ENCODE measurements around the gene HSF2BP. TPM values are rescaled to one million over a fixed set of nuclear protein-coding genes. Genes with fewer than 3 reads are reported as not detected.
A peak's percentile ranks its signal among the peaks of the same experiment; 100 is the strongest.
"Not testable (repeated sequence)": the region's sequence is repeated elsewhere in the genome, so short reads cannot be mapped to it uniquely, and the experiment has no call there.

HSF2BP gene
- total and polyA plus RNA-seq, 2 experiments from 2014 or later: 0.22 to 3.6 TPM

DNA sequence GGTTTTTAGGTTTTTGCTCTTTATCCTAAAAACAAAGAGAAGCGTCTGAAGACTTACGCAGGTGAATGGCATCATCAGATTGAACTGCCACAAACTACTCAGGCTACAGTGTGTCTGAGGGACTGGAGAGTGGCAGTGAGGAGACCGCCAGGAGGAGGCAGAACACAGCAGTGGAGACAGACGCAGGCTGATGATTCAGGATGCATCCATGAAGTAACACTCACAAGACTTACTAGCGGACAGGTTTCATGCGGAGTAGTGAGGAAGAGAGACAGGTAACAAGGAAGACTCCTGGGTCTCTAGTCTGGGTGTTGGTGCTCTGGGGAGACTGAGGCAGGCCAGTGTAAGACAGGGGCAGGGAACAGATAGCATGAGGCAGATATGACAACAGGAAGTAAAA, 5.7 kb downstream of the HSF2BP start:
- no peak overlapping the region for H3K4me3 ChIP-seq
- TF ChIP-seq, protein P1, sequence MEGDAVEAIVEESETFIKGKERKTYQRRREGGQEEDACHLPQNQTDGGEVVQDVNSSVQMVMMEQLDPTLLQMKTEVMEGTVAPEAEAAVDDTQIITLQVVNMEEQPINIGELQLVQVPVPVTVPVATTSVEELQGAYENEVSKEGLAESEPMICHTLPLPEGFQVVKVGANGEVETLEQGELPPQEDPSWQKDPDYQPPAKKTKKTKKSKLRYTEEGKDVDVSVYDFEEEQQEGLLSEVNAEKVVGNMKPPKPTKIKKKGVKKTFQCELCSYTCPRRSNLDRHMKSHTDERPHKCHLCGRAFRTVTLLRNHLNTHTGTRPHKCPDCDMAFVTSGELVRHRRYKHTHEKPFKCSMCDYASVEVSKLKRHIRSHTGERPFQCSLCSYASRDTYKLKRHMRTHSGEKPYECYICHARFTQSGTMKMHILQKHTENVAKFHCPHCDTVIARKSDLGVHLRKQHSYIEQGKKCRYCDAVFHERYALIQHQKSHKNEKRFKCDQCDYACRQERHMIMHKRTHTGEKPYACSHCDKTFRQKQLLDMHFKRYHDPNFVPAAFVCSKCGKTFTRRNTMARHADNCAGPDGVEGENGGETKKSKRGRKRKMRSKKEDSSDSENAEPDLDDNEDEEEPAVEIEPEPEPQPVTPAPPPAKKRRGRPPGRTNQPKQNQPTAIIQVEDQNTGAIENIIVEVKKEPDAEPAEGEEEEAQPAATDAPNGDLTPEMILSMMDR (IDR thresholded peaks at IDR 0.05; ENCODE audit: low read depth, low read length): no peak
- H3K4me1 ChIP-seq (ENCODE audit: low read depth): no peaks in the 10 kb centered on the region
- no peak for DNase-seq (ENCODE audit: low read depth in 1 of 2, low spot score in 1 of 2)
- H3K36me3 ChIP-seq: no peaks in the 10 kb centered on the region
- H3K27ac ChIP-seq: no peak overlapping the region
- no peaks in the 10 kb centered on the region for H3K9me3 ChIP-seq (ENCODE audit: low read depth)
- no peaks in the 10 kb centered on the region for H3K27me3 ChIP-seq

DNA sequence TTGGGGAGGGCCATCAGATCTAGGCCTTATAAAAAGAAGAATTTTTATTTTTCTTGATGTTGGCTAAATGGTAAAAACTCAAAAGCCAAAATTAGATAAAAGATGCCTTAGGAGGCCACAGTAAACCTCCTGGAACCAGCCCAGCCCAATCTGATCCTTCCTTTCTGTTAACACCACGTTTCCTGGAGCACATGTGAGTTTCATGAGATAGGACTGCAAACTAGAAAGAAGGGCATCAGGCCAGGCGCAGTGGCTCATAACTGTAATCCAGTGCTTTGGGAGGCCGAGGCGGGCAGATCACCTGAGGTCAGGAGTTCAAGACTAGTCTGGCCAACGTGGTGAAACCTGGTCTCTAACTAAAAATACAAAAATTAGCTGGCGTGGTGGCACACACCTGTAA, 6.7 kb downstream of the HSF2BP start:
- H3K4me3 ChIP-seq: no peak overlapping the region
- no peaks in the 10 kb centered on the region for H3K4me1 ChIP-seq (ENCODE audit: low read depth)
- H3K36me3 ChIP-seq: no peaks in the 10 kb centered on the region
- no peak for DNase-seq (ENCODE audit: low read depth in 1 of 2, low spot score in 1 of 2)
- H3K27ac ChIP-seq: no peak overlapping the region
- no peaks in the 10 kb centered on the region for H3K27me3 ChIP-seq
- H3K9me3 ChIP-seq (ENCODE audit: low read depth): no peaks in the 10 kb centered on the region
- TF ChIP-seq, protein P1 (IDR thresholded peaks at IDR 0.05; ENCODE audit: low read depth, low read length): no peak

DNA sequence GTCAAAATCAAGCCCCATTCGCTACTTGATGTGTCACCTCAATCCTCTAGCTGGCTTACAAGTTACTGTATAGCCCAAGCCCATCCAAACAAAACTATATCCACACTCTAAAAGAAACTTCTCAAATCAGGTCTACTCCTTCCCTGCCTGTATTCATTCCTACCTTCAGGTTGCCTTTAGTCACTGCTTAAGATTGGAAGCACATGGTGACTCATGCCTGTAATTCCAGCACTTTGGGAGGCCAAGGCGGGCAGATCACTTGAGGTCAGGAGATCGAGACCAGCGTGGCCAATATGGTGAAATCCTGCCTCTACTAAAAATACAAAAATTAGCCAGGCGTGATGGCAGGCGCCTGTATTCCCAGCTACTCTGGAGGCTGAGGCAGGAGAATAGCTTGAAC, 7.4 kb downstream of the HSF2BP start:
- not testable (repeated sequence) for H3K36me3 ChIP-seq; H3K4me3 ChIP-seq; H3K27ac ChIP-seq; H3K27me3 ChIP-seq; DNase-seq (ENCODE audit: low read depth in 1 of 2, low spot score in 1 of 2); H3K9me3 ChIP-seq (ENCODE audit: low read depth); H3K4me1 ChIP-seq (ENCODE audit: low read depth)

DNA sequence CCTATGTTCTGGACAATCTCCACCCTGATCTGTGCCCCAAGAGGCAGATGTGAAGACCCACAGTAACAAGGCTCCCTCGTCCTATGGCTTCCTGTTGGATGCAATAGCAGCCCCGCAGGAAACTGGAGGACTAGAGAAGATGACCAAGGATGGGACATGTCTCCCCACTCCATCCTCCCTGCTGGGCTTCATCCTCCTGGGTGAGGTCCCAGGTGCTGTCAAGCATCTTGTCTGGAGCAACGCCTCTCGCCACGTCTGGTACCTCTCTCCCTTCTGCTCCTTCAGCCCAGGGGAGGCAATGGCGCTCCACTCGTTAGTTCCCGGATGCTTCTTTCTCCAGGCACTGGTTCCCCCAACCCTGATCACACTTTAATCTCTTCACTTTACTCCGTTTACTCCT, 11.1 kb downstream of the HSF2BP start:
- no peaks in the 10 kb centered on the region for H3K27me3 ChIP-seq
- DNase-seq (ENCODE audit: low read depth in 1 of 2, low spot score in 1 of 2): no peak
- H3K36me3 ChIP-seq: no peaks in the 10 kb centered on the region
- no peaks in the 10 kb centered on the region for H3K9me3 ChIP-seq (ENCODE audit: low read depth)
- no peak overlapping the region for H3K4me3 ChIP-seq
- TF ChIP-seq, protein P1 (IDR thresholded peaks at IDR 0.05; ENCODE audit: low read depth, low read length): no peak
- no peak overlapping the region for H3K27ac ChIP-seq
- peaks cover 12% of the 10 kb centered on the region for H3K4me1 ChIP-seq (ENCODE audit: low read depth)

DNA sequence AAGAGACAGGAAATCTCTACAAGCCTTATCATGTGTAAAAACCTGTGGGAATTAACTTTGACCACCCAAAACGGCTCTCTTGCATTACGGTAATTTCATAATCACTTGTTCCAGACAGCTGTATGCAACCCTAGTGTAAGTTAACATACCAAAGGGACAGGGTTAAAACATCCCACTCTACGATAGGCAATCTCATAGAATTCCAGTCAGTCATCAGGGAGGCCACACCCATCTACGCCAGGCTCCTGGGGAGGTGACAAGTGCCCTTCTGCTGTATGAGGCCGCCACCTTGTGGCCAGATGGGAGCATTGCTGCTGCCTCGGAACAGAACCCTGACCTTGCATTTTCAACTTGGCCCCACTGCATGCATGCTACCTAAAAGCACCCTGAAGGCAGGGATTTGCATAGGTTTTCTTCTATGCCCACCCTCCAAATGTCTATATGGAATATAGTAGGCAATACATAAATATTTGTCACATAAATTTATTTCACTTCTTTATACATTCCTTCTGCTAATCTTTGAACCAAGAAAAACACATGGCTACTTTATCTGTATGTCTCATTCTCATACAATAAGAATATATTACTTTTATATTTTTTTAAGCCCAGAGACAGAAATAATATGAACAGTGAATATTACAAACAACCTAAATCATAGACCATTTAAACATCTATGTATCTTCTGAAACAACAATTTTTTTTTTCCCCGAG, 12.6 kb downstream of the HSF2BP start:
- Histone ChIP-seq H3K4me1 (ENCODE audit: low read depth) (peaks cover 12% of the 10 kb centered on the region), H3K27me3 (no peaks in the 10 kb centered on the region), H3K27ac (no peak overlapping the region), H3K4me3 (no peak overlapping the region), H3K36me3 (no peaks in the 10 kb centered on the region), H3K9me3 (ENCODE audit: low read depth) (no peaks in the 10 kb centered on the region)
- TF ChIP-seq, protein P1 (IDR thresholded peaks at IDR 0.05; ENCODE audit: low read depth, low read length): peak; percentile 98
- DNase-seq (ENCODE audit: low read depth in 1 of 2, low spot score in 1 of 2): peak; percentile 90 to 97

DNA sequence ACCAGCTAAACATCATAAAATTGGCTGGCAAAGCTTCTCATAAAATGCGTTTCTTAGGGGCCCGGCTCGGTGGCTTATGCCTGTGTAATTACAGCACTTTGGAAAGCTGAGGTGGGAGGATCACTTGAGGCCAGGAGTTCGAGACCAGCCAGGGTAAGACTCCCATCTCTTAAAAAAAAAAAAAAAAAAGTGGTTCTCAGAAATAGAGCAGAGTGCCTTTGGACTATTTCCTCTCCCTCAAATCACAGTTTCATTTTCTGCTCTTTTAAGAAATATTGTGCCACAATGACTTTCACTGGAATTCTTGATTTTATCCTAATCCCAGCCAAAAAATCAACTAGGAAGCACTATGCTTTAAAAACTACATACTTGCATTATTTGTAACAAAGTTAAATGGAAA, 13.3 kb downstream of the HSF2BP start:
- Histone ChIP-seq H3K9me3 (ENCODE audit: low read depth) (no peaks in the 10 kb centered on the region), H3K36me3 (no peaks in the 10 kb centered on the region), H3K4me3 (no peak overlapping the region), H3K4me1 (ENCODE audit: low read depth) (peaks cover 12% of the 10 kb centered on the region), H3K27ac (no peak overlapping the region), H3K27me3 (no peaks in the 10 kb centered on the region)
- TF ChIP-seq, protein P1 (IDR thresholded peaks at IDR 0.05; ENCODE audit: low read depth, low read length): no peak
- no peak for DNase-seq (ENCODE audit: low read depth in 1 of 2, low spot score in 1 of 2)
